Progenitor cell of endocrine pancreas (in vitro differentiated cells): Measurements from ENCODE around the gene POMT2. TPM values are rescaled to one million over a fixed set of nuclear protein-coding genes. Genes with fewer than 3 reads are reported as not detected.
"Not testable (repeated sequence)": the region's sequence is repeated elsewhere in the genome, so short reads cannot be mapped to it uniquely, and the experiment has no call there.

Experiments used
- DNase-seq: peaks from one replicate; pipeline ENCODE4 v3.0.0; 2021; ENCODE audit warnings: low spot score; ENCODE audit not compliant: unreplicated experiment
- H3K27ac Mint-ChIP-seq: 2 replicates; pipeline ENCODE4 v1.8.0; 2021; ENCODE audit warnings: mild to moderate bottlenecking, moderate library complexity, mixed read lengths
- H3K27me3 Mint-ChIP-seq: 2 replicates; pipeline ENCODE4 v1.8.0; 2021; ENCODE audit warnings: mixed read lengths
- H3K36me3 Mint-ChIP-seq: 2 replicates; pipeline ENCODE4 v1.8.0; 2022; ENCODE audit warnings: mixed read lengths; ENCODE audit not compliant: insufficient read depth
- H3K4me1 Mint-ChIP-seq: 2 replicates; pipeline ENCODE4 v1.8.0; 2021; ENCODE audit warnings: low read depth, mixed read lengths
- H3K4me3 Mint-ChIP-seq: 2 replicates; pipeline ENCODE4 v1.8.0; 2021; ENCODE audit warnings: low read depth, mild to moderate bottlenecking, moderate library complexity, mixed read lengths
- H3K9me3 Mint-ChIP-seq: 2 replicates; pipeline ENCODE4 v1.8.0; 2021; ENCODE audit warnings: low read depth, mixed read lengths
- total RNA-seq: library from RNA; stranded (reverse); gene quantifications from 2 replicates; pipeline ENCODE4 v1.2.1, GENCODE V29; 2021
- TF ChIP-seq, protein P1 (sequence below): fragments of 200-600 bp; sonication (generic); IDR thresholded peaks from one replicate; pipeline ENCODE4 v1.5.0; 2021; ENCODE audit warnings: antibody characterized with exemption, mild to moderate bottlenecking; ENCODE audit not compliant: unreplicated experiment

POMT2 gene
- total RNA-seq, 1 donor from 2014 or later, result 65.5 TPM

GRCh38 chr14:77319422-77319821 lies 1.3 kb downstream of the POMT2 start:
- Mint-ChIP-seq H3K4me3 (peak overlapping the region; percentile 81), H3K9me3 (no peaks in the 10 kb centered on the region), H3K27ac (peak overlapping the region; percentile 41), H3K36me3 (no peaks in the 10 kb centered on the region), H3K4me1 (peaks cover 31% of the 10 kb centered on the region), H3K27me3 (no peaks in the 10 kb centered on the region)
- TF ChIP-seq, protein P1, sequence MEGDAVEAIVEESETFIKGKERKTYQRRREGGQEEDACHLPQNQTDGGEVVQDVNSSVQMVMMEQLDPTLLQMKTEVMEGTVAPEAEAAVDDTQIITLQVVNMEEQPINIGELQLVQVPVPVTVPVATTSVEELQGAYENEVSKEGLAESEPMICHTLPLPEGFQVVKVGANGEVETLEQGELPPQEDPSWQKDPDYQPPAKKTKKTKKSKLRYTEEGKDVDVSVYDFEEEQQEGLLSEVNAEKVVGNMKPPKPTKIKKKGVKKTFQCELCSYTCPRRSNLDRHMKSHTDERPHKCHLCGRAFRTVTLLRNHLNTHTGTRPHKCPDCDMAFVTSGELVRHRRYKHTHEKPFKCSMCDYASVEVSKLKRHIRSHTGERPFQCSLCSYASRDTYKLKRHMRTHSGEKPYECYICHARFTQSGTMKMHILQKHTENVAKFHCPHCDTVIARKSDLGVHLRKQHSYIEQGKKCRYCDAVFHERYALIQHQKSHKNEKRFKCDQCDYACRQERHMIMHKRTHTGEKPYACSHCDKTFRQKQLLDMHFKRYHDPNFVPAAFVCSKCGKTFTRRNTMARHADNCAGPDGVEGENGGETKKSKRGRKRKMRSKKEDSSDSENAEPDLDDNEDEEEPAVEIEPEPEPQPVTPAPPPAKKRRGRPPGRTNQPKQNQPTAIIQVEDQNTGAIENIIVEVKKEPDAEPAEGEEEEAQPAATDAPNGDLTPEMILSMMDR, result no peak
- DNase-seq, result no peak

DNA sequence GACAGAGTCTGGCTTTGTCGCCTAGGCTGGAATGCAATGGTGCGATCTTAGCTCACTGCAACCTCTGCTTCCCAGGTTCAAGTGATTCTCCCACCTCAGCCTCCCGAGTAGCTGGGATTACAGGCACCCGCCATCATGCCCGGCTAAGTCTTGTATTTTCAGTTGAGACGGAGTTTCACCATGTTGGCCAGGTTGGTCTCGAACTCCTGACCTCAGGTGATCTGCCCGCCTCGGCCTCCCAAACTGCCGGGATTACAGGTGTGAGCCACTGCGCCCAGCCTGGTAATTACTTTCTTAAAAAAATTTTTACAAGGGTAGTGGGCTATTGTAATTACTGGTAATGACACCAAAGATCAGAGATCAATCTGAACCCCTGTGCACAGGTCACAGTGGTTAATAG lies 1.9 kb downstream of the POMT2 start:
- not testable (repeated sequence) for H3K9me3 Mint-ChIP-seq, H3K4me3 Mint-ChIP-seq, DNase-seq, H3K36me3 Mint-ChIP-seq, H3K27me3 Mint-ChIP-seq, H3K27ac Mint-ChIP-seq
- H3K4me1 Mint-ChIP-seq, result peaks cover 32% of the 10 kb centered on the region

DNA sequence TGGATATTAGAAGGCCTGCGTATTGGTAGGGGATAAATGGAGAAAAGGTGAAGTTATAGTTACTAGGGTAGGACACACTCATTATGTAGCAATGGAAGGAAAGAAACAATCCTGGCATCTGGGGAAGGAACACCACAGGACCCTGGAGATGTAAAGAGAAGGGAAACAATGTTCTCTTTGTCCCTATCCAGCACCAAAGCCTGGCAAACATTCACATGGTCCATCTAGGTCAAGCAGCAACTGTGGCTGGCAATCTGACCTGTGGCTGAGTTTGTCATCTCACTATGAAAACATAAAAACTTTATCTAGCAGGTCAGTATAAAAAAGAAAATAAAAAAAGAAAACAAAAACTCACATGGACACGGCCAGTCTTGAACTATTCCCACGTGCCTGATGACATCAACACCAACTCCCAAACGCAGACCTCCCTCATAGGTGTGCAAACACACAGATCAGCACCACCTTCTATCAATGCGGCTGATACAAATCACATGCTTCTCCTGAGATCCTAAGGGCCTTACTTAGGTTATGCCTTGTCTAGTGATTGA lies 2.6 kb downstream of the POMT2 start:
- Mint-ChIP-seq H3K27me3 (no peaks in the 10 kb centered on the region), H3K4me3 (no peak overlapping the region), H3K9me3 (no peaks in the 10 kb centered on the region), H3K4me1 (peaks cover 36% of the 10 kb centered on the region), H3K36me3 (no peaks in the 10 kb centered on the region), H3K27ac (peak overlapping the region; percentile 22)
- no peak for DNase-seq
- TF ChIP-seq, protein P1, result no peak

DNA sequence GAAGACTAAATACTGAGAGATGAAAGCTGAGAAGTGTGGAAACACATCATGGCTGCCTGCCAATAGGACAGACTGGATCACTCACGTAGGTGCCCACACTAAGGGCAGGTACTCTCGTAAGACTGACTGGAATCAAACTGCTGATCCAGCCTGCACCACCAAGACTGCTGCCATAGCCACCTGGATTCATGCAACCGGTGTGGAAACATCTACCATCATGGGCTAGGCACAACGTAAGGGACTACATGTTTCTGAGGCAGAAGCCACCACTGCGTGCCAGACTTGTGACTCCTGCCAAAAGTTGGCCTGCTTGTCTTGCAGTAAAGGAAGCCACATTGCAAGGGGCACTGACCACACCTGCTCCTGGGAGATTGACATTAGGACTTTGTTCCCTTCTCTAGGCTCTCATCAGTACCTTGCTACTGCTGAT lies 3.8 kb downstream of the POMT2 start:
- TF ChIP-seq, protein P1, result no peak
- no peak for DNase-seq
- Mint-ChIP-seq H3K4me3 (no peak overlapping the region), H3K27me3 (no peaks in the 10 kb centered on the region), H3K9me3 (no peaks in the 10 kb centered on the region), H3K27ac (no peak overlapping the region), H3K4me1 (peaks cover 34% of the 10 kb centered on the region), H3K36me3 (no peaks in the 10 kb centered on the region)

GRCh38 chr14:77316195-77316505 lies 4.5 kb downstream of the POMT2 start:
- Mint-ChIP-seq H3K9me3 (no peaks in the 10 kb centered on the region), H3K27me3 (no peaks in the 10 kb centered on the region), H3K36me3 (peaks cover 4% of the 10 kb centered on the region), H3K27ac (no peak overlapping the region), H3K4me3 (no peak overlapping the region), H3K4me1 (peaks cover 32% of the 10 kb centered on the region)
- no peak for DNase-seq
- TF ChIP-seq, protein P1, result no peak

DNA sequence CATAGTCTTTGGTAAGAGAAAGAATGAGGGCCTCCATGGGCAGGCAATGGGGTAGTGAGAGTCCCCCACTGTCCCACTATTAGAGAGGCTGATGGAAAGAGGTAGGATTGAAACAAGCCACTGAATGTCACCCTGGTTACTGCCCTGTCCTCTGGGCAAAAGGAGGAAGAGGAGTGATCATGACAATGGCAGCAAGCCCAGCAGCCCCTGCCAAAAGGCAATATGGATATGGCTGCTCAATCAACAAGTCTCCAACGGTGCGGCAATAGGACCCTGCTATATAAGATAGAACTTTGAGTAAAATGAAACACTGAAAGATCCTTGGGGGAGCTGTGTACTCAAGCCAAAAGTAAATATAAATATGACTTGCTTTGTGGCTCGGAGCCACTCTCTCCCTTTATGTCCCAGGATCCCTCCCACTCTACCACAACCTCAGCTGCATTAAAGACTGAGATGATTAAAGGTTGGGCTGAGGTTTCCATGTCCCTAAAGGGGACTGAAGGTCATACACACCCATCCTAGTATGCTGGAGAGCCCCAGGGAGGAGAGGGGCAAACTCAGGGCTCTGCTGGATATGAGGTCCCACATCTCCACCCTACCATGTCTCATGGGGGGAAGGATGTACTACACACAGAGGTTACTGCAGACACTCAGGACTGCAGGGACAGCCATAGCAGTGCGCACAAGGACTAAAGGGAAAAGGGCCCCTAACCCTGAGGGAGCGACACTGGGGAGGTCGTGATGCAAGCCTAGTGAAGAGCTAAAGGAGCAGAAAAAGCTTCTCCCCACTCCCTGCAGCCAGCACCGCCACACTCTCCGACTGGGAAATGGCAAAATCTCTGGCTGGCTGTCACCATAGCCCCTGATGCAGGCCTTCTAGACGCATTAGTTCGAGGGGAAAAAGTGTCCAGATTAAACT lies 5.9 kb downstream of the POMT2 start:
- no peak overlapping the region for H3K4me3 Mint-ChIP-seq
- H3K4me1 Mint-ChIP-seq, result peaks cover 27% of the 10 kb centered on the region
- no peak for DNase-seq

More for the DNA sequence above, 5.9 kb downstream of the POMT2 start:
- Mint-ChIP-seq H3K9me3 (no peaks in the 10 kb centered on the region), H3K27ac (no peak overlapping the region), H3K36me3 (peaks cover 7% of the 10 kb centered on the region), H3K27me3 (no peaks in the 10 kb centered on the region)
- TF ChIP-seq, protein P1, result no peak
